Vagina (tissue), 2 donors: ENCODE results near the gene ADAMTS13.

Source experiments
- CTCF ChIP-seq, 3 experiments: fragments of 450-650 bp in 2 of 3; fragments of 200-600 bp in 1 of 3; sonication (generic) in 1 of 3; IDR thresholded peaks; one replicate each; pipeline ENCODE4 v1.5.1; 2017 to 2019; ENCODE audit warnings: antibody characterized with exemption in 3 of 3, mild to moderate bottlenecking in 2 of 3, moderate library complexity in 2 of 3
- POLR2A ChIP-seq, 2 donors: fragments of 450-650 bp; IDR thresholded peaks; one replicate each; pipeline ENCODE4 v1.6.1; 2017; ENCODE audit warnings: antibody characterized with exemption in 2 of 2, mild to moderate bottlenecking in 2 of 2, moderate library complexity in 2 of 2

DNA sequence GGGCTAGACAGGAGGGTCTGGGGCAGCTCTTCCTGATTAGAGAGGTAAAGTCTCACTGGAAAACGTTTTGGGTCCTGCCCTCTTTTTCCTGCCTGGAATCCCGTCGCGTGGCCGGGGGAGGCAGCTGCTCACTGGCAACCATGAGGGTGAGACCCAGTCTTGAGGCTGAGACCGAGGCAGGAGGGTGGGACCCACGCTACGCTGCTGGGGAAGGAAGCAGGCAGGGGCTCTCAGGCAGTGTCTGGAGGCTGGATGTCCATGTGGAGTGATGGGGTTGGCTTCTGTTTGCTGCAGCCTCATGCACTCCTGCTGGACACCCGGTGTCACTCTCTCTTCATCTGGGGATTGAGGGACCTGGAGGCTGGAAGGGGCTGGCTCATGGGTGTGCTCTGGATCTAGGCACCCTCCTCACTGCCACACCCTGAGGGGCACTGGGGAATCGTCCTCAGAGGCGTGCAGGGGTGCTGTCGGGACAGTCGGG lies 68.1 kb downstream of the ADAMTS13 start:
- no peak for TF ChIP-seq POLR2A (IDR thresholded peaks at IDR 0.05)
- no peak for TF ChIP-seq CTCF (IDR thresholded peaks at IDR 0.05)
